ENCODE measurements around the gene TEX50.

DNA sequence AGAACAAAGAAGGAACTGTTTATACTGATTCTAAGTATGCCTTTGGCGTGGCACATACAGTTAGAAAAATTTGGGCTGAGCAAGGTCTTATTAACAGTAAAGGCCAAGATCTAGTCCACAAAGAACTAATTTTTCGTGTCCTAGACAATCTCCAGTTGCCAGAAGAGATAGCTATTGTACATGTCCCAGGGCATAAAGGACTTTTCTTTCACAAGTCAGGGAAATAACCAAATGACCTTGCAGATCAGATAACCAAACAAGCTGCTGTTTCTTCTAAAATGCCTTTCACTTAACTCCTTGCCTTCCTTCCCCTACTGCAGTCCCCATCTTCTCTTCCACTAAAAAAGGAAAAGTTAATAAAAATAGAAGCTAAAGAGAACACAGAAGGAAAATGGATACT, 4.0 kb downstream of the TEX50 start:
- TF ChIP-seq POLR2A (IDR thresholded peaks at IDR 0.05) (no peak), CTCF (IDR thresholded peaks at IDR 0.05) (no peak)

Measured in uterus (tissue), 2 donors.